Fibroblast of the aortic adventitia (primary cell): Measurements from ENCODE around the gene CLIC5. TPM values are rescaled to one million over a fixed set of nuclear protein-coding genes. Genes with fewer than 3 reads are reported as not detected.

Experiments
- DNase-seq: peaks from one replicate; pipeline ENCODE4 v3.0.0-alpha.2; 2010; ENCODE audit warnings: low read depth
- H3K4me3 ChIP-seq: 2 replicates; pipeline ENCODE4 v1.5.1; 2011; ENCODE audit warnings: low read depth, mild to moderate bottlenecking, control low read depth, low read length, moderate library complexity
- total RNA-seq: library from RNA; depleted of rRNA; stranded (reverse); fragments of >200 nt; gene quantifications from 2 replicates; pipeline ENCODE4 v1.2.3, GENCODE V29; 2012; ENCODE audit warnings: low replicate concordance
- TF ChIP-seq, protein P1 (sequence below): IDR thresholded peaks from 2 replicates; pipeline ENCODE4 v1.5.1; 2011; ENCODE audit warnings: mild to moderate bottlenecking, low read length, control low read depth, inconsistent platforms; ENCODE audit not compliant: insufficient read depth

CLIC5 gene
- total RNA-seq, 1 donor = not detected

- no peak overlapping the region for H3K4me3 ChIP-seq
- DNase-seq = no peak
- TF ChIP-seq, protein P1, sequence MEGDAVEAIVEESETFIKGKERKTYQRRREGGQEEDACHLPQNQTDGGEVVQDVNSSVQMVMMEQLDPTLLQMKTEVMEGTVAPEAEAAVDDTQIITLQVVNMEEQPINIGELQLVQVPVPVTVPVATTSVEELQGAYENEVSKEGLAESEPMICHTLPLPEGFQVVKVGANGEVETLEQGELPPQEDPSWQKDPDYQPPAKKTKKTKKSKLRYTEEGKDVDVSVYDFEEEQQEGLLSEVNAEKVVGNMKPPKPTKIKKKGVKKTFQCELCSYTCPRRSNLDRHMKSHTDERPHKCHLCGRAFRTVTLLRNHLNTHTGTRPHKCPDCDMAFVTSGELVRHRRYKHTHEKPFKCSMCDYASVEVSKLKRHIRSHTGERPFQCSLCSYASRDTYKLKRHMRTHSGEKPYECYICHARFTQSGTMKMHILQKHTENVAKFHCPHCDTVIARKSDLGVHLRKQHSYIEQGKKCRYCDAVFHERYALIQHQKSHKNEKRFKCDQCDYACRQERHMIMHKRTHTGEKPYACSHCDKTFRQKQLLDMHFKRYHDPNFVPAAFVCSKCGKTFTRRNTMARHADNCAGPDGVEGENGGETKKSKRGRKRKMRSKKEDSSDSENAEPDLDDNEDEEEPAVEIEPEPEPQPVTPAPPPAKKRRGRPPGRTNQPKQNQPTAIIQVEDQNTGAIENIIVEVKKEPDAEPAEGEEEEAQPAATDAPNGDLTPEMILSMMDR = no peak
These were observed 90.8 kb downstream of the CLIC5 start for GRCh38 chr6:45924763-45925342.

DNA sequence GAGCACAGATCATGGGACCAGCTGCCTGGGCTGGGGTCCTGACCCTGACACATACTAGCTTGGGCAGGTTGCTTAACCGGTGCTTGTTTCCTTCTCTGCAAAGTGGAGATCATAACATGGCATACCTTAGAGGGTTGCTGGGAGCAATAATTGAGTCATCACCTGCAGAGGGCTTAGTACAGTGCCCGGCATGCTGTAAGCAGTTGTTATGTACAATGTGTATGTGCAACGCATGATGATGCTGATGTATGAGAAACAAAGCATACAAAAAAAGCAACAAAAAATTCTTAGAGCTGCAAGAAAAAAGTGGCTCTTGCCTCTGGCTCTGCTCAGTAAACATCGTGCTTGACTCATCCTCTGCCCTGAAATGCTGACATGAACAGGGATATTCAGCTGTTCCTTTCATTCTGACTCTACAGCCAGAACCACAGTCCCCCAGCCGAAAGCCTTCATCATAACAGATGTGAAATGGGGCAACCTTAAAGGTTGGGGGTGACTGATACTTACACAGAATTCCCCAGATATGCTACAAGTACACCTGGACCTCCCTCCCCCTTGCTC, 91.7 kb downstream of the CLIC5 start:
- no peak for DNase-seq
- no peak overlapping the region for H3K4me3 ChIP-seq
- TF ChIP-seq, protein P1 = no peak

DNA sequence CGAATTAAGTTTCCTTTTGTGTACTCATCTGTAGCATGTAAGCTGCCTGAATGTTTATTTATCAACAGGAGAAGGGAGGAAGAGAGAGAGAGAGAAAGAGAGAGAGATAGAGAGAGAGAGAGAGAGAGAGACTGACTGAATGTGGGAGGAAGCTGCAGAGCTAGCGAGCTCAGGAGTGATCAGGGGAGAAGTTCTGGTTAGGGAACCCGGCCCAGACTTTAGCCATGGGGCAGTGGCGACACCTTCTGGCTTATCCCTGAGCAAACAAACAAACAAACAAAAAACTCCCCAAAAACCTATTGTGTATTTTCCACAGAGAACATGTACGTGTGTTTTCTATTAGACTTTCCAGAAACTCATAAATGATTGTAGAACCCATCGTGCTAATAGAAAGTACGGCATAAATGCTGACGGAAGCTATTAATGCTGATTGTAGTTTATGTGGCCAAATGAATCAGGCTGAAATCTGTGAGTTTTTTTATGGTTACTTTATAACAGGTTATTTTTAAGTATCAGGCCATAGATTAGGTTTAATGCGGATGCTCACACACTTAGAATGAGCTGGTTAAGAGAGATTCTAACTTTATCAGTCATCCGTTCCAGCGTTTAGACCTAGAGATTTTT, 92.8 kb downstream of the CLIC5 start:
- DNase-seq = peak; percentile 81
- no peak overlapping the region for H3K4me3 ChIP-seq
- TF ChIP-seq, protein P1 = peak; percentile 90

GRCh38 chr6:45921691-45922281, 93.9 kb downstream of the CLIC5 start:
- H3K4me3 ChIP-seq = no peak overlapping the region
- DNase-seq = peak; percentile 14
- TF ChIP-seq, protein P1 = no peak

DNA sequence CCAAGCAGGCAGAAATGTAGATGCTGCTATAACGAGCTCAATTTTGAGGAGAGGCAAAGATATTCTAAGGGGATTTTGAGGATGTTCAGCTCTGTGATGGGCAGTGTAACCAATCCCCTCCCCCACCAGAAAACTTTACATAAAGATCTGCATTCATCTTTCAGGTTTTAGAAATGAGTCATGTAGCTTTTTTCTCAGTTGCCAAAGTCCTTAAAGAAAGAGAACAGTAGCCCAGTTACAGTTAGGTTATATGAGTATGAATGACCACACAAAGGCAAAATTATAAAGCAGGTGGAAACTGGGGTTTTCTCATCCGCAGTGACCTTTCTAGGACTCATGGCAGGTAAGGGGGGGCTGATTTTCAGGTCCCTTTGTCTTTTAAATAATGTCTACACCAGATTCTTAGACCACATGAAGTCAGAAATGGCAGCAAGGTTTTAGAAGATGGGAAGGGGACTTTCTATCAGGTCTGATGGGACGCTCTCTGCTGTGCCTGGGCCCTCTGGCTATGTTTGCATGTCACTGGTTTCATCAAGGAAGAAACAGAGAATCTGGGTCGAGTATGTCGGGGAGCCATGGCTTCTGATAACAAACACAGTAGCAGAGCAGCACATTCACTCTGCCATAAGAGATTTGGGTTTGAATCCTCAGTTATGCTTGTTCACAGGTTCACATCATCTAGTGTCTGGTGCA, 94.7 kb downstream of the CLIC5 start:
- no peak overlapping the region for H3K4me3 ChIP-seq
- TF ChIP-seq, protein P1 = no peak
- DNase-seq = no peak

GRCh38 chr6:45917439-45917838, 98.2 kb downstream of the CLIC5 start:
- no peak overlapping the region for H3K4me3 ChIP-seq
- peak; percentile 11 for DNase-seq
- TF ChIP-seq, protein P1 = no peak
